HK-2 (cell line): ENCODE data around the gene SPSB1.
"Not testable (repeated sequence)": the region's sequence is repeated elsewhere in the genome, so short reads cannot be mapped to it uniquely, and the experiment has no call there.

ENCODE experiments used
- DNase-seq: peaks from one replicate; pipeline ENCODE4 v3.0.0-alpha.2; 2018; ENCODE audit not compliant: unreplicated experiment

SPSB1 gene

DNA sequence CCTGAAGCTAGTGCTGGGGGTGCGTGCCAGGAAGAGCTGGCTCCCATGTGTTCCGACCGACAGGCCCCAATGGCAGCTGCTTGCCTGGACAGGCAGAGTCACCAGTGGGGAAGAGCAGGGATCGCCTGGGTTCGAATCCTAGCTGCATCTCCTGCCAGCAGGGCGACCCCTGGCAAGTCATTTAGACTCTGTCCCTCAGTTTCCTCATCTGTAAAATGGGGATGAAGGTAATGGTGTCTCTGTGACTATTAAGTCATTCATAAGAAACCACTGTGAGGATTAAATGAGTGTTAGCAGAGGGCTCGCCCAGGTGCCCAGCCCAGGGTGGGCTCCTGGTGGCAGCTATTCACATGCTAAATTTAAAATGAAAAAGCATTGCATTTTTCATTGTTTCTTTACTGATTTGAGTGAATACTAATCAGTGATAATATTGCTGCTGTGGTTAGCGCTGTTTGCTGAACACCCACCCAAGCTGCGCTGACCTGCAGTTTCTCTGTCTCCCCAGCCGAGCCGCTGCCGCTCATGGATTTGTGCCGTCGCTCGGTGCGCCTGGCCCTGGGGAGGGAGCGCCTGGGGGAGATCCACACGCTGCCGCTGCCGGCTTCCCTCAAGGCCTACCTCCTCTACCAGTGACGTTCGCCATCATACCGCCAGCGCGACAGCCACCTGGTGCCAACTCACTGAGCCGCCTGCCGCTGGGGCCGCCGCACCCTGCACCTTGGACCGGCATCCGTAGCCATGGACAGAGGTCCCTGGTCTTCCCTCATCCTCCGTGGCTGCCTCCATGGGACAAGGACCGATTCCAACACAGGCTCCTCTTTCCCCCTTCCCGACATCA lies 74.5 kb downstream of the SPSB1 start:
- DNase-seq: no peak

GRCh38 chr1:9367806-9368205 lies 75.1 kb downstream of the SPSB1 start:
- DNase-seq: no peak

DNA sequence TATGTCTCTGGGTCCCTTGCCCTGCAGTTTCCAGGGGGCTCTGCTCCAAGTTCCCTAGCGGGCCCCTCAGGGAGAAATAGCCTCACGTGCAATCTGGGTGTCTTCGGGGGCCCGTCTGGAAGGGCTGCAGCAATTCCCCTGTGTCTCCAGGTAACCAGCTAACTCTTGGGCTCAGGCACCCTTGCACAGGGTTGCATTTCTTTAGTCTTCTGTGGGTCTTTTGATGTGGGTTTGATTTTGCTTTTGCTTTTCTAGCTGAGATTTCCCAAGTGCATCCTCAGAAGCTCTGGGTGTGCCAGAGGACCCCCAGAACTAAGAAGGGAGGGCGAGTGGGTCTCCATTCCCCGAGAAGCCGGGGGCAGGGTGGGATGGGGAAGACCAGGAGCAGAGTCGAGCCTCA lies 75.7 kb downstream of the SPSB1 start:
- no peak for DNase-seq

DNA sequence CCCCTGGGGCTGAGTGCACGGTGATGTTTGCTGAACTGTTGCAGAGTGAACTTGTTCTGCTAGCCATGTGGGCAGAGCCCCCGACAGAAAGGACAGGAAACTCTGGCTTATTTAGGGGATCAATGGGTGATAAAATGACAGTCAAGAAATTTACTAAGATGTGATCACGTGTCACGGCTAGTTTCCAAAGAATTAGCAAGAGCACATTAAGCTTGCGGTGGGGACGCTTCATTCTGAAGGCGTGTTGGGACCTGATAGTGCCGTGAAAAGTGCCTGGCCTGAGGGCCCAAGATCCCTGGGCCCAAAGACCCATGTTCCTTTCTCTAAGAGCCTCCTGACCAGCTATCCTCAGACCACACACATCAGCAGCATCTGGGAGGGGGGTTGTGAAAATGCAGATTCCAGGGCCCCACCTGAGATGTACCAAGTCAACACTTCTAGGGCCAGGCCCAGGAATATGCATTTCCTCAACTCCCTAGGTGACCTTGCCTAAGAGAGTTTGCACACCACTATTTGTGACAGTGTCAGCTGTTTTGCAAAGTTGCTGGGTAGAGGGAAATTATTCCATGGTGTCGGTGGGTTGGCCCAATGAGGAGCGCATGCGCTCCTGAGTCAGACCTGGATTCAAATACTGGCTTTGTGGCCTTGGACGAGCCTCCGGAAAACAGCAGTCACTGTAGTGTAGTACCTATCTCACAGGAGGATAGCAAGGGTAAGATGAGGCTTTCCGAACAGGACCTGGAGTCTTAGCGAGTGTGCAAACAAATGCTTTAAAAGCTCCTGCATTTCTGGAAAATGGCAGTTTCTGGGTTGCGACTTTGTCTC lies 77.5 kb downstream of the SPSB1 start:
- DNase-seq: no peak

DNA sequence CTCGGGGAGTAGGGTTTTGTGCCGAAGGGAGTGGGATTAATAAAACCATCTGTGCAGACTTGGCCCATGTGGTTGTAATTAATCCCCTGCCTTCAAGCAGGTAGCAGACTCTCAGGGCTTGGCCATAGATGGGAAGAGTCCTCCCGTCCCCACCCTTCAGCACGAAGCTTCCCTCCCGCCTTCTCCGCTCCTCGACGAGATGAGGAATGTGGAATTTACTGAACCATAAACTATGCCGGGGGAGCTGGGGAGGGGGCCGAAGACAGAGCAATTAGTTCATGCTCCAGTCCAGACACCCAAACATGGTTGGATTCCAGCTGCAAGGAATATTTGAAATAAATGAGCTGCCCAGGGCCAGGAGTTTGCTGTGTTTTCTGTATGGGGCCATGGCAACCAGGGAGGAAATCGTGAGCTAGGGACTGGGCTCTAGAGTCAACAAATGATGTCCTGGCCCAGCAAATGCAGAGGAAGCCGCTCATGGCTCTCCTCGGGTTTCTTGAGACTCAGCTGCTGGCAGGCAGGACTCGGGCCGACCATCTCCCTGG lies 78.8 kb downstream of the SPSB1 start:
- DNase-seq: no peak

GRCh38 chr1:9371951-9372350 lies 79.3 kb downstream of the SPSB1 start:
- DNase-seq: no peak

DNA sequence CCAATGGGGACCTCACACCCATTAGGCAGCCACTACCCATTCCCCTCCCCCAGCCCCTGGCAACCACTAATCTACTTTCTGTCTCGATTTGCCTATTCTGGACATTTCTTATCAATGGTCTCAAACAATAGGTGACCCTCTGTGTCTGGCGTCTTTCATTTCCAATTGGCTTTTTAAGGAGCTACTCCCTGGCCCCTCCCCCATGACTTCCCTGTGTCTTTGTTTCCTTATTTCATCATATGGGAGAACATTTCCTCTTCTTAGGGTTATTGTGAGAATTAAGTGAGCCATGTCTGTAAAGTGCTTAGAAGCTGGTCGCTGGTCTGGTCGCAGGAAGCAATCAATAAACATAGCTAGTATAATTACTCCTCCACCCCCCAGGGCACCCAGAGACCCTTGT lies 80.9 kb downstream of the SPSB1 start:
- no peak for DNase-seq

DNA sequence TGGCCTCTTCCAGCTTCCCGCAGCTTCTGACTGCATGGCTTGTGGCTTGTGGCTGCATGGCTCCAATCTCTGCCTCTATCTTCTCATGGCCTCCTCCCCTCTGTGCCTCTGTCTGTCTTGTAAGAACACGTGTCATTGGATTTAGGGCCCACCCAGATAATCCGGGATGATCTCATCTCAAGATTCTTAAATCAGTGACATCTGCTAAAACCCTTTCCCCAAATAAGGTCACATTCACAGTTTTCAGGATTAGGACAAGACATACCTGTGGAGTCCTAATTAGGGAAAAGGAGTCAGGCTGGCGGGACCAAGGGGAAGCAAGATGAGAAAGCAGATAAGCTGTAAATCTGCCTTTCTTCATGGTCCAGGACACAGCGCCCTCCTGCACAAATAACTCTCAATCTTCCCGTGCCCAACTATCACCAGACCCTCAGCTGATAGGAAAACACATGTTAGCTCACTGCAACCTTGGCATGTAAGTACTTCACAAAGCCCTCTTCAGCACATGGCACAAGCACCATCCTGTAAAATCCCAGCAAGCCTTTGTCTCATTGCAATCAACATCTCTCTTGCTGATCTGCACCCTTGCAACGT lies 82.2 kb downstream of the SPSB1 start:
- DNase-seq: no peak

- DNase-seq: no peak
Measured at GRCh38 chr1:9375912-9376311, 83.2 kb downstream of the SPSB1 start.

- no peak for DNase-seq
Measured at GRCh38 chr1:9376430-9376829, 83.7 kb downstream of the SPSB1 start.

GRCh38 chr1:9376886-9377333 lies 84.2 kb downstream of the SPSB1 start:
- no peak for DNase-seq

- DNase-seq: no peak
Measured at GRCh38 chr1:9378801-9379200, 86.1 kb downstream of the SPSB1 start.

- no peak for DNase-seq
Measured at GRCh38 chr1:9380711-9381110, 88.0 kb downstream of the SPSB1 start.

DNA sequence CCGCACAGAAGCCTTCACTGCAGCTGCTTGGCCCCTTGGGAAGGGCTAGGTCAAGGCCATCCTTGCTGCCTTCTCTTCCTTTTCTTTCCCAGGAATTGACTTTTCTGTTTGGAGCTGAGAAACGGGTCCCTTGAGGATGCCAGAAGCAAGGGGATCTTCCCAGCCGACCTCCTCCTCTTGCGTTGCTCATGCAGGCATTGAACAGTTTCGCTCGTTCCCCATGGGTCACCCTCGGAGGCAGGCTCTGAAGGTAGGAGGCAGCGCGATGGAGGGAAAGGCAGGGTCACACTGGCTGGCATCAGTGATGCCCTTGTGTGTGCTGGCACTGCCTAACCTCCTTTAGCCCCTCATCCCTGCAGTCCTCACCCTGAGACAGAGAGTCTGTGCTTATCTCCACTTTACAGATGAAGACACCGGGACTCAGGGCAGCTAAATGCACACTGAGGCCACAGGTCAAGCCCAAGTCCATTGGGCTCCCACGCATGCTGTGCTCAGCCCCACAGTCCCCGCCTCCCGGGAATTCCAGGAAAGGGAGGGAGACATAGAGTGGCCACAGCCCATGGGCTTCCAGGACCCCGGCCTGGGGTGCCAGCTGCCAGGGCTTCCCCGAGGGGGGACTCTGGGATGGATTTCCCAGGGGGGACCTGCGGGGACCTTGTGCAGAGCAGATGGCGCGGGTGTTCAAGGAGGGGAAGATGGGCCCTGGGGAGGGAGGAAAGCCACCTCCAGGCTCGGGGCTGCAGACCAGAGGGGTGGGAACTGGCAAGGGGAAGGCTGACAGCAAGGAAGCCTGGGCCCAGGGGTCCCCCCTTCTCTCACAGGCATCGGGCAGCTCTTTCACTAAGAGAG lies 90.2 kb downstream of the SPSB1 start:
- DNase-seq: no peak

DNA sequence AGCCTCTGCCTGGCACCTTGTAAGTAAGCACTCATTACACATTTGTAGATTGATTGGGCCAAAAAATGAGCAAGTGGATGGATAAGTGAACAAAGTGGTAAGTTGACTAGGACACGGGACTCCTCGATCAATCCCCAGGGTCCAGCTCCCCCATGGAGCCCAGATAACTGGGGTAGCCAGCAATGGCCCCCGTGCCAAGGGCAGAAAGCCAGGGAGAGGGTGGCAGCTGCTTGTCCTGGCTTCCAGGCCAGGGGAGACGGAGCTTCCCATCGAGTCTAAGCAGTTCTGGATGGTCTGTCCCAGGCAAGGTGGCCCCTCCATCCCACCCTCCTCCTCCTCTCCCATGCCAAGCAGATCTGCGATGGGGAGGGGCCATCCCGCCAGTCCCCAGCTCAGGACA lies 91.4 kb downstream of the SPSB1 start:
- DNase-seq: no peak

DNA sequence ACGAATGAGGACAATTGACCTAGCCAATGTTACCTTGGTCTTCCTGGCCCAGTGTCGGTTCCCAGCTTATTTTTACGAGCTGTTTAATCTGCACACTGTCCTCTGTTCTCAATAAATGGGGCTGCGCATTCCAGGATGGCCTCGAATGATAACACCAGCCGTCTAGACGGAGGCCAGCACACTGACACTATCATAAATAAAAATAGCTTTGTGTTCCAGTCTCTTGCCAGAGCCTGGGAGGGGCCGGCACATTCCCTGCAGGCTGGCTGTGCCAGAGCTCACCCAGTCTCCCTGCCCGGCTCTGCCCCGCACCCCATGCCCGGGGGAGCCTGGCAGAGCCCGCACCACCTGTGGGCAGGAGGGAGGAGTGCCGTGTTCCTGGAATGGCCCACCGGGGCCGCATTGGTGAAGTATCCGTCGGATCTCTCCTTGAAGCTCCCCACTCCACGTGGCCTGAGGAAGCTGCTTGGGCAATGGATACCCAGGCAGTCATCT lies 92.1 kb downstream of the SPSB1 start:
- no peak for DNase-seq

GRCh38 chr1:9385392-9385791 lies 92.7 kb downstream of the SPSB1 start:
- not testable (repeated sequence) for DNase-seq

GRCh38 chr1:9385801-9386573 lies 93.3 kb downstream of the SPSB1 start:
- no peak for DNase-seq

GRCh38 chr1:9388335-9389180 lies 95.9 kb downstream of the SPSB1 start:
- no peak for DNase-seq
